IMR-90 (cell line): ENCODE data around the gene SCN8A. TPM values are rescaled to one million over a fixed set of nuclear protein-coding genes. Genes with fewer than 3 reads are reported as not detected.

Experiments
- ATAC-seq: fragments of 200-7000 bp; cut with Tn5 transposase; 2 replicates; pipeline ENCODE4 v1.9.1; 2020; ENCODE audit warnings: low read depth, mild to moderate bottlenecking, moderate library complexity
- BruUV-seq: library from RNA; stranded (reverse); fragments of 400-500 nt; replicated peaks from 2 replicates; lab custom pipeline; 2021; lab: Mats Ljungman, UMichigan
- CTCF ChIA-PET: fragments of 300-600 bp; formaldehyde crosslinking; extraction: SDS; loops from one replicate; lab custom pipeline; 2021; ENCODE audit warnings: antibody characterized with exemption; lab: Yijun Ruan, JAX
- POLR2A ChIA-PET: fragments of 300-600 bp; sonication (Branson Sonifier 250); formaldehyde crosslinking; loops from one replicate; lab custom pipeline; 2022; ENCODE audit warnings: antibody characterized with exemption; ENCODE audit not compliant: unreplicated experiment; lab: Charles Lee
- DNase-seq: peaks from one replicate; pipeline ENCODE4 v3.0.0; 2013
- H2AFZ ChIP-seq: replicated peaks from 2 replicates; pipeline ENCODE3; 2013; ENCODE audit warnings: low read length, mild to moderate bottlenecking; ENCODE audit not compliant: poor library complexity
- H2AK5ac ChIP-seq: 2 replicates; pipeline ENCODE4 v1.6.1; 2013; ENCODE audit warnings: low read depth, low read length, inconsistent platforms
- H2AK9ac ChIP-seq: replicated peaks from 2 replicates; pipeline ENCODE3; 2013; ENCODE audit warnings: mild to moderate bottlenecking, low read depth, low read length, moderate library complexity; ENCODE audit not compliant: poor library complexity
- H2BK120ac ChIP-seq: 2 replicates; pipeline ENCODE4 v1.6.1; 2013; ENCODE audit warnings: low read depth, low read length, inconsistent platforms
- H2BK15ac ChIP-seq: 3 replicates; pipeline ENCODE4 v1.6.1; 2013; ENCODE audit warnings: low read depth, low read length, inconsistent platforms
- H2BK20ac ChIP-seq: 2 replicates; pipeline ENCODE4 v1.6.1; 2013; ENCODE audit warnings: low read depth, mild to moderate bottlenecking, inconsistent platforms, low read length, moderate library complexity
- H2BK5ac ChIP-seq: 2 replicates; pipeline ENCODE4 v1.6.1; 2013; ENCODE audit warnings: mild to moderate bottlenecking, low read depth, low read length, inconsistent platforms; ENCODE audit not compliant: poor library complexity, severe bottlenecking
- H3K14ac ChIP-seq: replicated peaks from 2 replicates; pipeline ENCODE4 v1.6.1; 2013; ENCODE audit warnings: low read depth, low read length, inconsistent platforms
- H3K18ac ChIP-seq: 2 replicates; pipeline ENCODE4 v1.6.1; 2013; ENCODE audit warnings: low read depth, low read length, control low read depth
- H3K23ac ChIP-seq: 2 replicates; pipeline ENCODE4 v1.6.1; 2013; ENCODE audit warnings: low read depth, low read length, inconsistent platforms
- H3K27ac ChIP-seq: 2 replicates; pipeline ENCODE4 v1.5.1; 2013; ENCODE audit warnings: mild to moderate bottlenecking, control low read depth, low read length; ENCODE audit not compliant: insufficient read depth
- H3K27me3 ChIP-seq: 2 replicates; pipeline ENCODE4 v1.6.1; 2013; ENCODE audit warnings: low read length; ENCODE audit not compliant: control insufficient read depth, insufficient read depth
- H3K36me3 ChIP-seq: 2 replicates; pipeline ENCODE4 v1.6.1; 2013; ENCODE audit warnings: low read length, mixed read lengths; ENCODE audit not compliant: control insufficient read depth, insufficient read depth
- H3K4ac ChIP-seq: 2 replicates; pipeline ENCODE4 v1.6.1; 2013; ENCODE audit warnings: low read depth, low read length, inconsistent platforms
- H3K4me1 ChIP-seq: 2 replicates; pipeline ENCODE4 v1.6.1; 2013; ENCODE audit warnings: low read length, mixed read lengths; ENCODE audit not compliant: control insufficient read depth, insufficient read depth
- H3K4me2 ChIP-seq: 2 replicates; pipeline ENCODE4 v1.6.1; 2013; ENCODE audit warnings: low read depth, mild to moderate bottlenecking, control low read depth, low read length, moderate library complexity
- H3K4me3 ChIP-seq: 2 replicates; pipeline ENCODE4 v1.5.1; 2013; ENCODE audit warnings: low read depth, mild to moderate bottlenecking, control low read depth, low read length, moderate library complexity; ENCODE audit not compliant: insufficient read depth
- H3K56ac ChIP-seq: 2 replicates; pipeline ENCODE4 v1.6.1; 2013; ENCODE audit warnings: low read length, inconsistent platforms; ENCODE audit not compliant: insufficient read depth; ENCODE audit errors: extremely low read depth
- H3K79me1 ChIP-seq, 2 experiments: 2 replicates each; pipeline ENCODE4 v1.6.1; 2013; ENCODE audit warnings: low read length in 2 of 2, inconsistent platforms in 1 of 2, low read depth in 1 of 2
- H3K9ac ChIP-seq: 2 replicates; pipeline ENCODE4 v1.6.1; 2013; ENCODE audit warnings: low read depth, low read length, control low read depth
- H3K9me1 ChIP-seq: 2 replicates; pipeline ENCODE4 v1.6.1; 2013; ENCODE audit warnings: low read length, inconsistent platforms; ENCODE audit not compliant: insufficient read depth
- H3K9me3 ChIP-seq: 2 replicates; pipeline ENCODE4 v1.6.1; 2013; ENCODE audit warnings: low read length; ENCODE audit not compliant: control insufficient read depth, insufficient read depth
- H4K20me1 ChIP-seq: 2 replicates; pipeline ENCODE4 v1.6.1; 2013; ENCODE audit warnings: low read length, inconsistent platforms; ENCODE audit not compliant: insufficient read depth
- H4K5ac ChIP-seq: 2 replicates; pipeline ENCODE4 v1.6.1; 2013; ENCODE audit warnings: mild to moderate bottlenecking, low read depth, low read length, control low read depth
- H4K8ac ChIP-seq, 2 experiments: 2 replicates each; pipeline ENCODE4 v1.6.1; 2013; ENCODE audit warnings: low read depth in 2 of 2, low read length in 2 of 2, control low read depth in 1 of 2, inconsistent platforms in 1 of 2
- H4K91ac ChIP-seq: 2 replicates; pipeline ENCODE4 v1.6.1; 2013; ENCODE audit warnings: low read depth, low read length, inconsistent platforms; ENCODE audit not compliant: insufficient read depth
- FOS ChIP-seq: fragments of 150-350 bp; IDR thresholded peaks from 2 replicates; pipeline ENCODE4 v1.6.1; 2016; ENCODE audit warnings: low read depth, low read length
- RAD21 ChIP-seq: IDR thresholded peaks from 2 replicates; pipeline ENCODE4 v1.6.1; 2012; ENCODE audit warnings: low read length, improper control_type of control experiment
- RFX5 ChIP-seq: IDR thresholded peaks from 2 replicates; pipeline ENCODE4 v1.8.0; 2012; ENCODE audit warnings: low read depth, mild to moderate bottlenecking, low read length, moderate library complexity
- WGBS, 2 experiments: methylation state at CpG; one replicate each; pipeline versions ENCODE4 v1.1.5 to v1.1.7; 2013; ENCODE audit warnings: missing lambda C conversion rate in 2 of 2; ENCODE audit not compliant: insufficient read length in 1 of 2; ENCODE audit errors: extremely low coverage in 2 of 2; 5-methylcytosine and 5-hydroxymethylcytosine counted together
- dilution Hi-C: fragments of 300-500 bp; cut with HindIII; formaldehyde crosslinking; loops from one replicate; pipeline ENCODE4 v1.14.3; 2018; ENCODE audit warnings: low sequenced_read_pairs; ENCODE audit not compliant: unreplicated experiment
- in situ Hi-C: fragments of 300-500 bp; cut with MboI; formaldehyde crosslinking; loops from 3 replicates; pipeline ENCODE4 v1.14.3; 2019; ENCODE audit warnings: low sequenced_read_pairs, inconsistent platforms, mixed read lengths
- intact Hi-C: fragments of 100-400 bp; cut with micrococcal nuclease; formaldehyde crosslinking; loops from 2 replicates; pipeline ENCODE4 v1.10.0; 2022
- polyA plus RNA-seq, 3 experiments: library from polyadenylated mRNA; depleted of rRNA; stranded (reverse); fragments of >200 nt; gene quantifications; 2 replicates each; pipeline ENCODE4 v1.2.3, GENCODE V29; 2012; ENCODE audit warnings: low replicate concordance in 1 of 3
- total RNA-seq: library from RNA; depleted of rRNA; stranded (reverse); fragments of >200 nt; gene quantifications from 2 replicates; pipeline ENCODE4 v1.2.3, GENCODE V29; 2012

Gene SCN8A
- total and polyA plus RNA-seq, 2 of the 4 experiments (the other 2 are of a cell fraction): 6.9 to 19.7 TPM

DNA sequence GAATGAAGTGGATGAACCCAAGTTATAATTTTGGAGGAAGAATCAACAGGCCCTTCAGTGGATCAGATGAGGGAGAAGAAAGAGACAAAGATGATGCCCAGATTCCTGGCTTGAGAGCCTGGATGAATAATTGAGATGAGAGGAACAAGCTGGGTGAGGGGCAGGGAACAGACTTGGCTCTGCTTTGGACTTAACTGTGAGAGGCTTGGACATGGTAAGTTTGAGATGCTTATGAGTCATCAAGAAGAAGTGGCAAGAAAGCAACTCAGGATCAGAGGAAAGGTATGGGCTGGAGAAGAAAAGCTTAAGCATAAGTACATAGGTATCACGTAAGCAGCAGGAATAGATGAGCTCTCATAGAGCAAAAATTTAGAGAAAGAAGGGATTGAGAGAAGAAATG, 202.2 kb downstream of the SCN8A start:
- intact Hi-C loops (no loop called here), in situ Hi-C loops (no loop called here), dilution Hi-C loops (no loop called here)
- Histone ChIP-seq H3K18ac (no peak overlapping the region), H2BK20ac (no peak overlapping the region), H4K5ac (no peak overlapping the region), H3K9me3 (no peaks in the 10 kb centered on the region), H2AFZ (no peak overlapping the region), H3K79me1 (no peaks in the 10 kb centered on the region; a peak in 1 of 4 replicates), H2BK15ac (no peak overlapping the region), H3K9ac (no peak overlapping the region), H3K4me3 (no peak overlapping the region), H2AK5ac (no peak overlapping the region), H3K4ac (no peak overlapping the region), H4K20me1 (no peaks in the 10 kb centered on the region), H4K91ac (no peak overlapping the region), H3K4me2 (no peak overlapping the region), H3K14ac (no peak overlapping the region), H2BK120ac (no peak overlapping the region), H2BK5ac (no peak overlapping the region), H3K56ac (no peak overlapping the region), H3K9me1 (peaks cover 10% of the 10 kb centered on the region), H2AK9ac (no peak overlapping the region), H3K23ac (no peak overlapping the region), H3K27ac (no peak overlapping the region), H3K27me3 (no peaks in the 10 kb centered on the region), H3K36me3 (peaks cover 10% of the 10 kb centered on the region; the same call in 1 of the 2 replicates), H4K8ac (no peak overlapping the region), H3K4me1 (peaks cover 8% of the 10 kb centered on the region)
- CTCF ChIA-PET: interaction anchor here (0.6 kb wide), 1 partner anchor 117 kb away, joined by 3 read pairs; no protein-coding TSS in a partner anchor
- BruUV-seq: no TSS peak
- WGBS, 2 experiments: 80% methylated on average over 1 of the region's 1 CpG; no CpG with 5 or more reads in 1 of the 2 experiments
- ATAC-seq (peak; percentile 52; the same call in 1 of the 2 replicates), DNase-seq (peak; percentile 74)
- TF ChIP-seq FOS (peak; percentile 49; the same call in 1 of the 2 replicates), RAD21 (no peak), RFX5 (no peak)
- POLR2A ChIA-PET: no interaction called here
